ENCODE results near the gene FBXL17. TPM values are rescaled to one million over a fixed set of nuclear protein-coding genes. Genes with fewer than 3 reads are reported as not detected.

Gene FBXL17
- total RNA-seq, 1 experiment from 2014 or later, result 5.3 TPM

- Histone ChIP-seq H3K18ac (ENCODE audit: insufficient read length, low read depth, low read length) (no peak overlapping the region), H2BK5ac (ENCODE audit: insufficient read length, low read length) (no peak overlapping the region), H3T11ph (ENCODE audit: low read length) (no peak overlapping the region), H4K8ac (replicated peaks; ENCODE audit: insufficient read length, low read depth, low read length) (no peak overlapping the region), H3K79me1 (ENCODE audit: insufficient read depth, low read depth, low read length, poor library complexity, severe bottlenecking) (no peaks in the 10 kb centered on the region), H3K23ac (ENCODE audit: insufficient read length, low read depth, low read length) (no peak overlapping the region), H2BK15ac (ENCODE audit: low read depth, low read length) (no peak overlapping the region), H3K9ac (ENCODE audit: extremely low read depth, insufficient read length, low read length) (no peak overlapping the region), H2AK5ac (ENCODE audit: insufficient read length, low read length) (no peak overlapping the region), H3K27me3 (ENCODE audit: insufficient read depth, low read length) (no peaks in the 10 kb centered on the region), H2BK20ac (ENCODE audit: low read depth, low read length, poor library complexity, severe bottlenecking) (no peak overlapping the region), H3K4ac (ENCODE audit: low read depth, low read length) (no peak overlapping the region), H4K91ac (ENCODE audit: insufficient read length, low read depth, low read length) (no peak overlapping the region), H3K4me1 (ENCODE audit: insufficient read depth, low read length) (no peaks in the 10 kb centered on the region; the same call in 1 of the 2 replicates), H3K23me2 (ENCODE audit: insufficient read length, low read depth, low read length, poor library complexity, severe bottlenecking) (no peaks in the 10 kb centered on the region), H2BK12ac (ENCODE audit: insufficient read length, low read depth, low read length) (no peak overlapping the region), H3K79me2 (ENCODE audit: insufficient read depth, low read length) (no peaks in the 10 kb centered on the region), H3K9me3 (ENCODE audit: control insufficient read depth, low read depth, low read length) (no peaks in the 10 kb centered on the region), H3K14ac (ENCODE audit: insufficient read depth, low read length) (0 out of 2 replicates have a peak overlapping the region, but pooled peaks have one; percentile 65), H3K56ac (ENCODE audit: insufficient read length, low read depth, low read length) (no peak overlapping the region), H3K27ac (ENCODE audit: insufficient read length, low read depth, low read length) (no peak overlapping the region), H4K20me1 (ENCODE audit: control insufficient read depth, insufficient read depth, insufficient read length) (no peaks in the 10 kb centered on the region), H2AFZ (ENCODE audit: low read length) (no peak overlapping the region), H4K5ac (ENCODE audit: insufficient read length, low read depth, low read length) (no peak overlapping the region), H2BK120ac (ENCODE audit: low read depth, low read length, poor library complexity, severe bottlenecking) (no peak overlapping the region), H3K4me2 (ENCODE audit: insufficient read depth, insufficient read length, low read length) (no peak overlapping the region)
- H3K4me3 Mint-ChIP-seq, result no peak overlapping the region
- TF ChIP-seq, protein P1, sequence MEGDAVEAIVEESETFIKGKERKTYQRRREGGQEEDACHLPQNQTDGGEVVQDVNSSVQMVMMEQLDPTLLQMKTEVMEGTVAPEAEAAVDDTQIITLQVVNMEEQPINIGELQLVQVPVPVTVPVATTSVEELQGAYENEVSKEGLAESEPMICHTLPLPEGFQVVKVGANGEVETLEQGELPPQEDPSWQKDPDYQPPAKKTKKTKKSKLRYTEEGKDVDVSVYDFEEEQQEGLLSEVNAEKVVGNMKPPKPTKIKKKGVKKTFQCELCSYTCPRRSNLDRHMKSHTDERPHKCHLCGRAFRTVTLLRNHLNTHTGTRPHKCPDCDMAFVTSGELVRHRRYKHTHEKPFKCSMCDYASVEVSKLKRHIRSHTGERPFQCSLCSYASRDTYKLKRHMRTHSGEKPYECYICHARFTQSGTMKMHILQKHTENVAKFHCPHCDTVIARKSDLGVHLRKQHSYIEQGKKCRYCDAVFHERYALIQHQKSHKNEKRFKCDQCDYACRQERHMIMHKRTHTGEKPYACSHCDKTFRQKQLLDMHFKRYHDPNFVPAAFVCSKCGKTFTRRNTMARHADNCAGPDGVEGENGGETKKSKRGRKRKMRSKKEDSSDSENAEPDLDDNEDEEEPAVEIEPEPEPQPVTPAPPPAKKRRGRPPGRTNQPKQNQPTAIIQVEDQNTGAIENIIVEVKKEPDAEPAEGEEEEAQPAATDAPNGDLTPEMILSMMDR (conservative IDR thresholded peaks at IDR 0.05), result no peak
- H3K27ac Mint-ChIP-seq, result no peak overlapping the region
- peaks cover 1% of the 10 kb centered on the region; the same call in 1 of the 2 replicates for H3K27me3 Mint-ChIP-seq (ENCODE audit: low read depth)
- no peak for DNase-seq
- H3K4me1 Mint-ChIP-seq, result peaks cover 5 to 13% of the 10 kb centered on the region in 2 experiments; a peak in 3 of 4 replicates
- H3K9me3 Mint-ChIP-seq, result peaks cover 0 to under 1% of the 10 kb centered on the region in 2 experiments; a peak in 1 of 5 replicates
- peaks cover 0 to under 1% (median under 1%) of the 10 kb centered on the region in 3 experiments; a peak in 2 of 7 replicates for H3K36me3 Mint-ChIP-seq (ENCODE audit: insufficient read depth in 1 of 3, low read depth in 3 of 3)
- no CpG with 5 or more reads among the region's 3 CpGs for WGBS (ENCODE audit: extremely low coverage, insufficient read length, low lambda C conversion rate)
Measured at GRCh38 chr5:108059334-108059733, 322.6 kb downstream of the FBXL17 start.
